ENCODE measurements around the gene P3H3. TPM values are rescaled to one million over a fixed set of nuclear protein-coding genes. Genes with fewer than 3 reads are reported as not detected.

P3H3 gene
- total RNA-seq, 1 donor from 2014 or later: 19.8 TPM

GRCh38 chr12:6826734-6827436, 1.3 kb upstream of the P3H3 start:
- peak overlapping the region in 1 of 3 donors; percentile 43 for H3K4me3 ChIP-seq (ENCODE audit: low read length in 3 of 3)
- H3K9ac ChIP-seq (ENCODE audit: low read depth in 1 of 3, low read length in 3 of 3): peak overlapping the region in 1 of 3 donors; percentile 25
- H3K9me3 ChIP-seq (ENCODE audit: control insufficient read depth in 3 of 3, low read length in 3 of 3): no peaks in the 10 kb centered on the region
- H3K36me3 ChIP-seq (ENCODE audit: control insufficient read depth in 3 of 3, insufficient read depth in 3 of 3, low read length in 3 of 3): peaks cover 0 to 3% (median 0%) of the 10 kb centered on the region in 3 donors
- H3K4me1 ChIP-seq (ENCODE audit: control insufficient read depth in 3 of 3, insufficient read depth in 3 of 3, low read length in 3 of 3): peaks cover 25 to 30% (median 28%) of the 10 kb centered on the region in 3 donors
- peaks cover 36 to 82% (median 63%) of the 10 kb centered on the region in 3 donors for H3K27me3 ChIP-seq (ENCODE audit: control insufficient read depth in 3 of 3, insufficient read depth in 3 of 3, low read length in 3 of 3)
- H3K27ac ChIP-seq (ENCODE audit: low read depth, low read length): peak overlapping the region; percentile 25

DNA sequence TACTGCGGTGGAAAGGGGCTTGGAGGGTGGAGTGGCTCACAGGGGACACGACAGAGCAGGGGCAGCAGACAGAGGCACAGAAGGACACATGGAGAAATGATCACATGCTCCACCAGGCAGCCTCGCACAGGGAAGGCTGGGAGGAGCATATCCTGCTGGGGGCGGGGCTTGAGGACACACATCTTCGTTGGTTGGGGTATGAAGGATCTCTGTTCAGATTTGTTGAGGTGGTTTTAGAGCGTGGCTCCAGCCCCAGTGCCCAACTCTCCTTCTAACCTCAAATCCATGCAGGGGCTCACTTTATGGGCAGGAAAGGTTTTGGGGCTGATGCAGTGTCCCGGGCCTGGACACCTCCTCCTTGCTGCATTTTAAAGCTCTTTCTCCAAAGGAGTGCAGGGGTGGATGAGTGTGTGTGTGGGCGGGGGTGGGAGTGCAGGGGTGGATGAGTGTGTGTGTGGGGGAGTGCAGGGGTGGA, 733 bp upstream of the P3H3 start:
- peak overlapping the region in 1 of 3 donors; percentile 16 for H3K9ac ChIP-seq (ENCODE audit: low read depth in 1 of 3, low read length in 3 of 3)
- peak overlapping the region in 1 of 3 donors; percentile 43 for H3K4me3 ChIP-seq (ENCODE audit: low read length in 3 of 3)
- H3K27me3 ChIP-seq (ENCODE audit: control insufficient read depth in 3 of 3, insufficient read depth in 3 of 3, low read length in 3 of 3): peaks cover 32 to 76% (median 57%) of the 10 kb centered on the region in 3 donors
- peaks cover 0 to 3% (median 0%) of the 10 kb centered on the region in 3 donors for H3K36me3 ChIP-seq (ENCODE audit: control insufficient read depth in 3 of 3, insufficient read depth in 3 of 3, low read length in 3 of 3)
- peaks cover 20 to 24% (median 22%) of the 10 kb centered on the region in 3 donors for H3K4me1 ChIP-seq (ENCODE audit: control insufficient read depth in 3 of 3, insufficient read depth in 3 of 3, low read length in 3 of 3)
- peak overlapping the region; percentile 25 for H3K27ac ChIP-seq (ENCODE audit: low read depth, low read length)
- H3K9me3 ChIP-seq (ENCODE audit: control insufficient read depth in 3 of 3, low read length in 3 of 3): no peaks in the 10 kb centered on the region

DNA sequence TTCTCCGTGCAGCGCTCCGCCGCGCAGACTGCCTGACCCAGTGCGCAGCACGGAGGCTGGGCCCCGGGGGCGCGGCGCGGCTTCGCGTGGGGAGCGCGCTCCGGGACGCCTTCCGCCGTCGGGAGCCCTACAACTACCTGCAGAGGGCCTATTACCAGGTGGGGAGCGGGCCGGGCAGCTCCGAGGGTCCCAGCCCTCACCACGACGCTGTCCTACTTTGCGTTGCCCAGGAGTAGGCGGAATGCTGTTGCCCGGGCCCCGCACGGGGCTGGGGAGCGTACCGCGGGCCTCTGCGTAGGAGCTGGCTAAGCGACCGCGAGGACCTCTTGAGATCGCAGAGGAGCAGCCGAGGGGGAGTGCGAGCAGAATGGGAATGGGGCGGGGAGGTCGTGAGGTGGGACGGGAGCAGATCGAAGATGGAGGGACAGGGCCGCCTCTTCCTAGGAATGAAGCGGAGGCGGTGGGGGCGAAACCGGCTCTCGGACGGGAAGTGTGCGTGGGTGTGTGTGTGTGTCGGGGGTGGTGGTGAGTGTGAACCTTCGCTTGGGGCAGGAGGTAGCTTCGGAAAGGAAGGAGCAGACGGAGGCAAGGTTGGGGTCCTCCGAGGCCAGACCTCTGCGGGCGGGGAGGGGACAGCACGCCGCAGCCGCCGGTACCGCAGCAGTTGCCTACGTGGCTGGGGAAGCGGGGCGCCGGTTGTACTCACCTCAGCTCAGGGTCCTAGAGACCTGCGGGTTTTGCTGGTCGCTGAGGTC, 751 bp downstream of the P3H3 start:
- Histone ChIP-seq H3K4me1 (ENCODE audit: control insufficient read depth in 3 of 3, insufficient read depth in 3 of 3, low read length in 3 of 3) (peaks cover 22 to 24% (median 23%) of the 10 kb centered on the region in 3 donors), H3K4me3 (ENCODE audit: low read length in 3 of 3) (peak overlapping the region; percentile 67 to 74 (median 69)), H3K9me3 (ENCODE audit: control insufficient read depth in 3 of 3, low read length in 3 of 3) (no peaks in the 10 kb centered on the region), H3K9ac (ENCODE audit: low read depth in 1 of 3, low read length in 3 of 3) (peak overlapping the region; percentile 56 to 79 (median 77)), H3K27me3 (ENCODE audit: control insufficient read depth in 3 of 3, insufficient read depth in 3 of 3, low read length in 3 of 3) (peaks cover 25 to 64% (median 47%) of the 10 kb centered on the region in 3 donors), H3K27ac (ENCODE audit: low read depth, low read length) (peak overlapping the region; percentile 47), H3K36me3 (ENCODE audit: control insufficient read depth in 3 of 3, insufficient read depth in 3 of 3, low read length in 3 of 3) (peaks cover 0 to 7% (median 0%) of the 10 kb centered on the region in 3 donors)

DNA sequence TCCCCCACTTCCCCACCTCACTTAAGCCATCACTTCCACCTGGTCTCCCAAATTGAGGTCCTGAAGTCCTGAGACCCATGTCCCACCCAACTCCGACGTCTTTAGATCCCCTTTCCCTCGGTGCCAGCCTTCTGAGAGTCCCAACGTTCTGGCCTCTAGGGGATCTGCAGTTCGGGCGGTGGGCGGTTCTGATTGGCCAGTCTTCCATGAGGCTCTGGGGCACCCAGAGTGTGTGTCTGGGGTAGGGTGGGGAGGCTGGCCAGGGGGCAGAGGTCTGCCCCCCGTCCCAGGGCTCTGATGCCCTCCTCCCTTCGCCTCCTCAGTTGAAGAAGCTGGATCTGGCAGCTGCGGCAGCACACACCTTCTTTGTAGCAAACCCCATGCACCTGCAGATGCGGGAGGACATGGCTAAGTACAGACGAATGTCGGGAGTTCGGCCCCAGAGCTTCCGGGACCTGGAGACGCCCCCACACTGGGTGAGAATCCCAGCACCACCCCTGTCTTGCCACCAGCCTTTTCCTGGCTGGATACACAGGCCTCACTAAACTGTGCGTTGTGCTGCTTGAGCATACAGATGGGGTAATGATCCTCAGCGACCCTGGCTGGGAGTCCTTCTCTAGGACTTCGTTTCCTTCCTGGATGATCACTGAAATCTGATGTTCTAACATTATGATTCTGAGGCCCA, 1.5 kb downstream of the P3H3 start:
- Histone ChIP-seq H3K9ac (ENCODE audit: low read depth in 1 of 3, low read length in 3 of 3) (peak overlapping the region; percentile 56 to 79 (median 77)), H3K27ac (ENCODE audit: low read depth, low read length) (peak overlapping the region; percentile 47), H3K9me3 (ENCODE audit: control insufficient read depth in 3 of 3, low read length in 3 of 3) (no peaks in the 10 kb centered on the region), H3K36me3 (ENCODE audit: control insufficient read depth in 3 of 3, insufficient read depth in 3 of 3, low read length in 3 of 3) (peaks cover 0 to 7% (median 0%) of the 10 kb centered on the region in 3 donors), H3K27me3 (ENCODE audit: control insufficient read depth in 3 of 3, insufficient read depth in 3 of 3, low read length in 3 of 3) (peaks cover 21 to 56% (median 41%) of the 10 kb centered on the region in 3 donors), H3K4me1 (ENCODE audit: control insufficient read depth in 3 of 3, insufficient read depth in 3 of 3, low read length in 3 of 3) (peaks cover 22 to 24% (median 23%) of the 10 kb centered on the region in 3 donors), H3K4me3 (ENCODE audit: low read length in 3 of 3) (peak overlapping the region; percentile 67 to 74 (median 69))

DNA sequence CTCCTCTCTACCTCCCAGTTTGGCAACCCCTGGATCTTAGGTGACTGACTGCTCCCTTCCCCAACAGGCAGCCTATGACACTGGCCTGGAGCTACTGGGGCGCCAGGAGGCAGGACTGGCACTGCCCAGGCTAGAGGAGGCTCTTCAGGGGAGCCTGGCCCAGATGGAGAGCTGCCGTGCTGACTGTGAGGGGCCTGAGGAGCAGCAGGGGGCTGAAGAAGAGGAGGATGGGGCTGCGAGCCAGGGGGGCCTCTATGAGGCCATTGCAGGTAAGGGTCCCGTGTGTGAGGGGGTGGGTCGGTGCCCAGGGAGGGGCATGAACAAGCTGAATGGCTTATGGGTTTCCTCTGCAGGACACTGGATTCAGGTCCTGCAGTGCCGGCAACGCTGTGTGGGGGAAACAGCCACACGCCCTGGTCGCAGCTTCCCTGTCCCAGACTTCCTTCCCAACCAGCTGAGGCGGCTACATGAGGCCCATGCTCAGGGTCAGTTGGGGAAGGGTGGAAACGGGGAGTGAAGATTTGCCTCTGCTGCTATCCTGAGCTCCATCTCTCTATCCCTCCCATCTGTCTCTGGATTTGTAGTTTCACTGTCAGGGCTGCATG, 2.2 kb downstream of the P3H3 start:
- Histone ChIP-seq H3K27ac (ENCODE audit: low read depth, low read length) (no peak overlapping the region), H3K9me3 (ENCODE audit: control insufficient read depth in 3 of 3, low read length in 3 of 3) (no peaks in the 10 kb centered on the region), H3K27me3 (ENCODE audit: control insufficient read depth in 3 of 3, insufficient read depth in 3 of 3, low read length in 3 of 3) (peaks cover 14 to 49% (median 34%) of the 10 kb centered on the region in 3 donors), H3K4me3 (ENCODE audit: low read length in 3 of 3) (no peak overlapping the region), H3K4me1 (ENCODE audit: control insufficient read depth in 3 of 3, insufficient read depth in 3 of 3, low read length in 3 of 3) (peaks cover 18 to 24% (median 20%) of the 10 kb centered on the region in 3 donors), H3K9ac (ENCODE audit: low read depth in 1 of 3, low read length in 3 of 3) (no peak overlapping the region), H3K36me3 (ENCODE audit: control insufficient read depth in 3 of 3, insufficient read depth in 3 of 3, low read length in 3 of 3) (peaks cover 0 to 7% (median 0%) of the 10 kb centered on the region in 3 donors)

DNA sequence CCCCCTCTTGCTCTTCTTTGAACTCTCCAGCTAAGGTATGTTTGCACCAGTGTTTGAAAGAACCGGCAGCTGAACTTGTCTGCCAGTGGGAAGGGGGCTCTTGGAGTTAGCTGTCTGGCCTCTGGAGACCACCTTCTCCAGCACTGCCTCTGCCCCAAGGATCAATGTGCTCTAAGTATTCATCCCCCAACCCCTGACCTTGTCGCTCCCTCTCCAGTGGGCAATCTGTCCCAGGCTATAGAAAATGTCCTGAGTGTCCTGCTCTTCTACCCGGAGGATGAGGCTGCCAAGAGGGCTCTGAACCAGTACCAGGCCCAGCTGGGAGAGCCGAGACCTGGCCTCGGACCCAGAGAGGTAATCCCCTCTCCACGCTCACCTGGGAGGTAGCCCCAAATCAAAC, 2.8 kb downstream of the P3H3 start:
- Histone ChIP-seq H3K9me3 (ENCODE audit: control insufficient read depth in 3 of 3, low read length in 3 of 3) (no peaks in the 10 kb centered on the region), H3K27ac (ENCODE audit: low read depth, low read length) (no peak overlapping the region), H3K9ac (ENCODE audit: low read depth in 1 of 3, low read length in 3 of 3) (no peak overlapping the region), H3K4me1 (ENCODE audit: control insufficient read depth in 3 of 3, insufficient read depth in 3 of 3, low read length in 3 of 3) (peaks cover 16 to 23% (median 19%) of the 10 kb centered on the region in 3 donors), H3K36me3 (ENCODE audit: control insufficient read depth in 3 of 3, insufficient read depth in 3 of 3, low read length in 3 of 3) (peaks cover 0 to 7% (median 0%) of the 10 kb centered on the region in 3 donors), H3K27me3 (ENCODE audit: control insufficient read depth in 3 of 3, insufficient read depth in 3 of 3, low read length in 3 of 3) (peaks cover 9 to 43% (median 28%) of the 10 kb centered on the region in 3 donors), H3K4me3 (ENCODE audit: low read length in 3 of 3) (no peak overlapping the region)

- Histone ChIP-seq H3K27ac (ENCODE audit: low read depth, low read length) (no peak overlapping the region), H3K36me3 (ENCODE audit: control insufficient read depth in 3 of 3, insufficient read depth in 3 of 3, low read length in 3 of 3) (peaks cover 0 to 7% (median 0%) of the 10 kb centered on the region in 3 donors), H3K27me3 (ENCODE audit: control insufficient read depth in 3 of 3, insufficient read depth in 3 of 3, low read length in 3 of 3) (peaks cover 5 to 38% (median 23%) of the 10 kb centered on the region in 3 donors), H3K9me3 (ENCODE audit: control insufficient read depth in 3 of 3, low read length in 3 of 3) (no peaks in the 10 kb centered on the region), H3K9ac (ENCODE audit: low read depth in 1 of 3, low read length in 3 of 3) (no peak overlapping the region), H3K4me1 (ENCODE audit: control insufficient read depth in 3 of 3, insufficient read depth in 3 of 3, low read length in 3 of 3) (peaks cover 16 to 23% (median 19%) of the 10 kb centered on the region in 3 donors), H3K4me3 (ENCODE audit: low read length in 3 of 3) (no peak overlapping the region)
These were observed 3.3 kb downstream of the P3H3 start for GRCh38 chr12:6831450-6831995.

GRCh38 chr12:6832125-6832524, 3.9 kb downstream of the P3H3 start:
- Histone ChIP-seq H3K4me1 (ENCODE audit: control insufficient read depth in 3 of 3, insufficient read depth in 3 of 3, low read length in 3 of 3) (peaks cover 13 to 19% (median 15%) of the 10 kb centered on the region in 3 donors), H3K27ac (ENCODE audit: low read depth, low read length) (no peak overlapping the region), H3K36me3 (ENCODE audit: control insufficient read depth in 3 of 3, insufficient read depth in 3 of 3, low read length in 3 of 3) (peaks cover 0 to 7% (median 0%) of the 10 kb centered on the region in 3 donors)

More at GRCh38 chr12:6832125-6832524, 3.9 kb downstream of the P3H3 start:
- no peak overlapping the region for H3K4me3 ChIP-seq (ENCODE audit: low read length in 3 of 3)
- H3K9ac ChIP-seq (ENCODE audit: low read depth in 1 of 3, low read length in 3 of 3): no peak overlapping the region
- no peaks in the 10 kb centered on the region for H3K9me3 ChIP-seq (ENCODE audit: control insufficient read depth in 3 of 3, low read length in 3 of 3)
- peaks cover 5 to 32% (median 17%) of the 10 kb centered on the region in 3 donors for H3K27me3 ChIP-seq (ENCODE audit: control insufficient read depth in 3 of 3, insufficient read depth in 3 of 3, low read length in 3 of 3)
